ENCODE data around the gene SSRP1. TPM values are rescaled to one million over a fixed set of nuclear protein-coding genes. Genes with fewer than 3 reads are reported as not detected.
"Not testable (repeated sequence)": the region's sequence is repeated elsewhere in the genome, so short reads cannot be mapped to it uniquely, and the experiment has no call there.

The SSRP1 gene
- total and polyA plus RNA-seq, 2 donors (not counting 1 experiment from before 2014, with no cell fraction given): 52.7 to 94.1 TPM

DNA sequence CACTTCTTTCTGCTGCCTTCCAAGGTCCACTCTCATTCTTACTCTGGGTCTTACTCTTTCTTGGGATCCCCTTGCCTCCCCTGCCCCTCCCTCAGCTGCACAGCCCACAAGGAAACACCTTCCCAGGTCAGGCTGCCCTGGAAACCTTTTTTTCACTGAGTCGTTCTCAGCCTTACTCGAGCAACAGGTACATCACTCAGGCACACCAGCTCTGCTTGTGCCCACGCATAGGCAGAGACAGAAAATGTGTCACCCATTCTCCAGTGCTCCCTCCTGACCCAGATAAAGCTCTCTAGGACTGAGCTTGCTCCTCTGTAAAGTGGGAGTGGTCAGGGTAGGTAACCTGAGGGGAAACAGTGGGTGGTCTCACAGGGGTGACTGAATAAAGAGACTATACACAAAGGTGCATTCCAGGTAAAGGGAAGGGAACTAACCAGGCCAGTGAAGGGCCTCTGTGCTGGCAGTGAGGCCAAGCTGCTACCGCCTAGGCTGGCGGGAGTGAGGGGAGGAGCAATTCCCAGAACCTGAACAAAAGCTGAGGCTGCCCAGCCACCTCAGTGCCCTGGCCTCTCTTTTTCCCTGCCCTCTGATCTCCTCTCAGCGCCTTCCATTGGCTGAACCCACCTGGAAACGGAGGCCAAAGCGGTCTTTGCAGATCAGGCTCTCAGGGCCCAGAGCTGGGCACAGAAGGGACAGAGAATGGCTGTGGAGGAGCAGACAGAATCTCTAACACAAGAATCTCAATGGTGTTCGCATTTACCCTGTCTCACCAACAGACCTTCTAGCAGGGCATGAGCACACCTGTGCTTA, 29.4 kb upstream of the SSRP1 start:
- no peaks in the 10 kb centered on the region for H3K79me2 ChIP-seq (ENCODE audit: control insufficient read depth, insufficient read depth, low read length)
- H3K36me3 ChIP-seq (ENCODE audit: control insufficient read depth, insufficient read depth, low read length): no peaks in the 10 kb centered on the region
- no peak for DNase-seq (ENCODE audit: low read depth in 2 of 2)
- no peak overlapping the region for H3K4me2 ChIP-seq (ENCODE audit: extremely low read depth, insufficient read depth, low read length)
- no peak overlapping the region for H2AFZ ChIP-seq (ENCODE audit: low read length)
- TF ChIP-seq EZH2 (IDR thresholded peaks at IDR 0.05; ENCODE audit: low read length, missing control alignments): no peak
- TF ChIP-seq, protein P1, sequence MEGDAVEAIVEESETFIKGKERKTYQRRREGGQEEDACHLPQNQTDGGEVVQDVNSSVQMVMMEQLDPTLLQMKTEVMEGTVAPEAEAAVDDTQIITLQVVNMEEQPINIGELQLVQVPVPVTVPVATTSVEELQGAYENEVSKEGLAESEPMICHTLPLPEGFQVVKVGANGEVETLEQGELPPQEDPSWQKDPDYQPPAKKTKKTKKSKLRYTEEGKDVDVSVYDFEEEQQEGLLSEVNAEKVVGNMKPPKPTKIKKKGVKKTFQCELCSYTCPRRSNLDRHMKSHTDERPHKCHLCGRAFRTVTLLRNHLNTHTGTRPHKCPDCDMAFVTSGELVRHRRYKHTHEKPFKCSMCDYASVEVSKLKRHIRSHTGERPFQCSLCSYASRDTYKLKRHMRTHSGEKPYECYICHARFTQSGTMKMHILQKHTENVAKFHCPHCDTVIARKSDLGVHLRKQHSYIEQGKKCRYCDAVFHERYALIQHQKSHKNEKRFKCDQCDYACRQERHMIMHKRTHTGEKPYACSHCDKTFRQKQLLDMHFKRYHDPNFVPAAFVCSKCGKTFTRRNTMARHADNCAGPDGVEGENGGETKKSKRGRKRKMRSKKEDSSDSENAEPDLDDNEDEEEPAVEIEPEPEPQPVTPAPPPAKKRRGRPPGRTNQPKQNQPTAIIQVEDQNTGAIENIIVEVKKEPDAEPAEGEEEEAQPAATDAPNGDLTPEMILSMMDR (conservative IDR thresholded peaks at IDR 0.05 in 1 of 2, IDR thresholded peaks at IDR 0.05 in 1 of 2; ENCODE audit: low read depth in 1 of 2, low read length in 2 of 2): no peak
- no peaks in the 10 kb centered on the region for H3K9me3 ChIP-seq (ENCODE audit: control insufficient read depth, insufficient read depth, low read depth, low read length)
- H3K27me3 ChIP-seq (ENCODE audit: control insufficient read depth, insufficient read depth, low read length): peaks cover 19% of the 10 kb centered on the region
- no peaks in the 10 kb centered on the region for H4K20me1 ChIP-seq (ENCODE audit: control insufficient read depth, extremely low read depth, insufficient read depth, low read length)
- H3K4me3 ChIP-seq (replicated peaks in 1 of 4; ENCODE audit: control extremely low read depth in 1 of 4, insufficient read depth in 1 of 4, low read depth in 3 of 4, low read length in 4 of 4): no peak overlapping the region
- H3K4me1 ChIP-seq (ENCODE audit: control insufficient read depth, extremely low read depth, insufficient read depth, low read length): no peaks in the 10 kb centered on the region
- no peak overlapping the region for H3K27ac ChIP-seq (ENCODE audit: insufficient read depth, low read length)
- no peak overlapping the region for H3K9ac ChIP-seq (ENCODE audit: insufficient read depth, low read length)

DNA sequence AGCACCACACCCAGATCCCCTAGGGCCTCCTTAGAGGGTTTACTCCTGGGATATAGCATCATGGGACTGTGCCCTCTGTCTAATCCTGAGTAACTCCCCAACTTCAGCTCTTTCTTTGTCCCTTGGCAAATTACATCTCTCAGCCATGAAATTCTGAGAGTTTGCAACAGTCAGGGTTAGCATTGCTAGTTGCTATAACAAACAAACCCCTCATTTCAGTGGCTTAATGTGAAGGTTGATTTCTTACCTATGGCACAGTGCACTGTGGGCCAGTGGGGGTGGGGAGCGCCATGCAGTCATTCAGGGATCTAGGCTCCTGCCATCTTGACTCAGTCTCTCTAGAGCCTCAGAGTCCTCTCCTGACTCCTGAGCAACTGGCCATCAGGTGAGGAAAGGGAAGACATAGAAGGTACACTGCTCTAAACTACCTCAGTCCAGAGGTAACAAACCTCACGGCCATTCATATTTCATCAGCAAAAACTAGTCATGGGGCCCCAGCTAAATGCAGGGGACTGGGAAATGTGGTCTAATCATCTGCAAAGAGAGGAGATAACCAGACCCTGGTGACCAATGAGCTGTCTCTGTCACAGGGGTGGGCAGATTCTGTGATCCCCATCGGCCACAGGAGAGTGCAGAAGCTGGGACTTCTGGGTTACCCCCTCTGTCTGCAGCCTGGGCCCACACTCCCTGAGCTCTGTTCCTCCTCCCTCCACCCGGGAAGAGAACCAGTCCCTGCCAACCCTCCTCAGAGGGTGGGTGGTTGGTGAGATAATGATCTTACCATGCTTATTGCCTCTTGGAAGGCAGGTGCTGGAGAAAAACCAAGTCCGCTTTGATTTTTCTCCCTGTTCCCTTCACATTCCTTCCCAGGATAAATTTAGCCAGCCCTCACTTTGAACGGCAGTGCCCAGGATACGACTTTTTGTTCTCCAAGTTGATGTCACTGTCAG, 27.7 kb upstream of the SSRP1 start:
- H3K9ac ChIP-seq (ENCODE audit: insufficient read depth, low read length): no peak overlapping the region
- H3K4me3 ChIP-seq (replicated peaks in 1 of 4; ENCODE audit: control extremely low read depth in 1 of 4, insufficient read depth in 1 of 4, low read depth in 3 of 4, low read length in 4 of 4): no peak overlapping the region
- no peaks in the 10 kb centered on the region for H3K79me2 ChIP-seq (ENCODE audit: control insufficient read depth, insufficient read depth, low read length)
- H3K27me3 ChIP-seq (ENCODE audit: control insufficient read depth, insufficient read depth, low read length): peaks cover 19% of the 10 kb centered on the region
- TF ChIP-seq, protein P1 (conservative IDR thresholded peaks at IDR 0.05 in 1 of 2, IDR thresholded peaks at IDR 0.05 in 1 of 2; ENCODE audit: low read depth in 1 of 2, low read length in 2 of 2): no peak
- no peak for TF ChIP-seq EZH2 (IDR thresholded peaks at IDR 0.05; ENCODE audit: low read length, missing control alignments)
- H2AFZ ChIP-seq (ENCODE audit: low read length): no peak overlapping the region
- DNase-seq (ENCODE audit: low read depth in 2 of 2): no peak
- no peaks in the 10 kb centered on the region for H3K9me3 ChIP-seq (ENCODE audit: control insufficient read depth, insufficient read depth, low read depth, low read length)
- H3K36me3 ChIP-seq (ENCODE audit: control insufficient read depth, insufficient read depth, low read length): no peaks in the 10 kb centered on the region
- no peaks in the 10 kb centered on the region for H3K4me1 ChIP-seq (ENCODE audit: control insufficient read depth, extremely low read depth, insufficient read depth, low read length)
- no peak overlapping the region for H3K4me2 ChIP-seq (ENCODE audit: extremely low read depth, insufficient read depth, low read length)
- no peaks in the 10 kb centered on the region for H4K20me1 ChIP-seq (ENCODE audit: control insufficient read depth, extremely low read depth, insufficient read depth, low read length)
- no peak overlapping the region for H3K27ac ChIP-seq (ENCODE audit: insufficient read depth, low read length)

DNA sequence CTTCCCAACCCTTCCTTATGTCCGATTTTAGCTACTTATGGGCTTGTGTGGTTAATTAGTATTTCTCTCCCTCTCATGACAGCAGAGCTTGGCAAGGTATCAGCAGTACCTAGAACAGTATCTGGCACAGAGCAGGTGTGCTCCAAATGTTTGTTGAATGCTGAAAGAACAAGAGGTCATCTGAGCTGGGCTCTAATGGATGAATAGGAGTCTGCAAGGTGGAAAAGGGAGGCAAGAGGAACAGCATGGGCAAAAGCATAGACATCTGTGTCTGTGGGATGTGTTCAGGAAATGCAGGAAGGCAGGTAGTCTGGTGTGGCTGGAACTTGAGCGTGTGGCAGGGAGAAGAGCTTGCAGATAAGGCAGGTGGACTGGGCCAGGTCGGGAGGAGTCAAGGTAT, 26.2 kb upstream of the SSRP1 start:
- no peak for DNase-seq (ENCODE audit: low read depth in 2 of 2)
- Histone ChIP-seq H3K9me3 (ENCODE audit: control insufficient read depth, insufficient read depth, low read depth, low read length) (no peaks in the 10 kb centered on the region), H2AFZ (ENCODE audit: low read length) (no peak overlapping the region), H3K79me2 (ENCODE audit: control insufficient read depth, insufficient read depth, low read length) (no peaks in the 10 kb centered on the region), H3K4me3 (replicated peaks in 1 of 4; ENCODE audit: control extremely low read depth in 1 of 4, insufficient read depth in 1 of 4, low read depth in 3 of 4, low read length in 4 of 4) (no peak overlapping the region), H3K27ac (ENCODE audit: insufficient read depth, low read length) (no peak overlapping the region), H3K4me2 (ENCODE audit: extremely low read depth, insufficient read depth, low read length) (no peak overlapping the region), H3K27me3 (ENCODE audit: control insufficient read depth, insufficient read depth, low read length) (peaks cover 19% of the 10 kb centered on the region), H3K4me1 (ENCODE audit: control insufficient read depth, extremely low read depth, insufficient read depth, low read length) (no peaks in the 10 kb centered on the region), H3K9ac (ENCODE audit: insufficient read depth, low read length) (no peak overlapping the region), H4K20me1 (ENCODE audit: control insufficient read depth, extremely low read depth, insufficient read depth, low read length) (no peaks in the 10 kb centered on the region), H3K36me3 (ENCODE audit: control insufficient read depth, insufficient read depth, low read length) (no peaks in the 10 kb centered on the region)
- no peak for TF ChIP-seq EZH2 (IDR thresholded peaks at IDR 0.05; ENCODE audit: low read length, missing control alignments)
- TF ChIP-seq, protein P1 (conservative IDR thresholded peaks at IDR 0.05 in 1 of 2, IDR thresholded peaks at IDR 0.05 in 1 of 2; ENCODE audit: low read depth in 1 of 2, low read length in 2 of 2): no peak

DNA sequence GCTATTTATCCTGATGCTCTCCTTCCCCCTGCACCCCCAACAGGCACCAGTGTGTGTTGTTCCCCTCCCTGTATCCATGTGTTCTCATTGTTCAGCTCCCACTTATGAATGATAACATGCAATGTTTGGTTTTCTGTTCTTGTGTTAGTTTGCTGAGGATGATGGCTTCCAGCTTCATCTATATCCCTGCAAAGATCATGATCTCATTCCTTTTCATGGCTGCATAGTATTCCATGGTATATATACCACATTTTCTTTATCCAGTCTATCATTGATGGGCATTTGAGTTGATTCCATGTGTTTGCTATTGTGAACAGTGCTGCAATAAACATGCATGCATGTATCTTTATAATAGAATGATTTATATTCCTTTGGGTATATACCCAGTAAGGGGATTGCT, 25.7 kb upstream of the SSRP1 start:
- not testable (repeated sequence) for H4K20me1 ChIP-seq (ENCODE audit: control insufficient read depth, extremely low read depth, insufficient read depth, low read length); H2AFZ ChIP-seq (ENCODE audit: low read length); H3K9me3 ChIP-seq (ENCODE audit: control insufficient read depth, insufficient read depth, low read depth, low read length); H3K4me1 ChIP-seq (ENCODE audit: control insufficient read depth, extremely low read depth, insufficient read depth, low read length); H3K36me3 ChIP-seq (ENCODE audit: control insufficient read depth, insufficient read depth, low read length); H3K4me3 ChIP-seq (replicated peaks in 1 of 4; ENCODE audit: control extremely low read depth in 1 of 4, insufficient read depth in 1 of 4, low read depth in 3 of 4, low read length in 4 of 4); H3K27ac ChIP-seq (ENCODE audit: insufficient read depth, low read length); H3K4me2 ChIP-seq (ENCODE audit: extremely low read depth, insufficient read depth, low read length); H3K79me2 ChIP-seq (ENCODE audit: control insufficient read depth, insufficient read depth, low read length); DNase-seq (ENCODE audit: low read depth in 2 of 2); H3K9ac ChIP-seq (ENCODE audit: insufficient read depth, low read length)
- peaks cover 19% of the 10 kb centered on the region for H3K27me3 ChIP-seq (ENCODE audit: control insufficient read depth, insufficient read depth, low read length)
